MCF 10A (cell line): Measurements from ENCODE around the gene PAPPA2. TPM values are rescaled to one million over a fixed set of nuclear protein-coding genes. Genes with fewer than 3 reads are reported as not detected.

Experiments
- BruUV-seq: library from RNA; stranded (reverse); fragments of 400-500 nt; replicated peaks from 2 replicates; lab custom pipeline; 2021; lab: Mats Ljungman, UMichigan
- CTCF ChIA-PET: fragments of 300-600 bp; sonication (Branson Sonifier 250); formaldehyde crosslinking; extraction: SDS; loops from one replicate; lab custom pipeline; 2021; ENCODE audit warnings: antibody characterized with exemption, inconsistent platforms; lab: Yijun Ruan, JAX
- POLR2A ChIA-PET: fragments of 300-600, 350-650 bp; sonication (Branson Sonifier 250); formaldehyde crosslinking; extraction: SDS; loops from one replicate; lab custom pipeline; 2020; ENCODE audit warnings: antibody characterized with exemption, inconsistent platforms; lab: Yijun Ruan, JAX
- DNase-seq: peaks from one replicate; pipeline ENCODE4 v3.0.0-alpha.2; 2018; ENCODE audit not compliant: unreplicated experiment
- H3K27ac Mint-ChIP-seq: one replicate; pipeline ENCODE4 v1.8.0; 2022; ENCODE audit warnings: mild to moderate bottlenecking, low read depth, mixed read lengths; ENCODE audit not compliant: unreplicated experiment
- H3K27me3 Mint-ChIP-seq: one replicate; pipeline ENCODE4 v1.8.0; 2022; ENCODE audit warnings: mixed read lengths; ENCODE audit not compliant: insufficient read depth, unreplicated experiment
- H3K36me3 Mint-ChIP-seq: one replicate; pipeline ENCODE4 v1.8.0; 2022; ENCODE audit warnings: mild to moderate bottlenecking, moderate library complexity, mixed read lengths; ENCODE audit not compliant: insufficient read depth, unreplicated experiment
- H3K4me1 Mint-ChIP-seq: one replicate; pipeline ENCODE4 v1.8.0; 2022; ENCODE audit warnings: mixed read lengths; ENCODE audit not compliant: insufficient read depth, unreplicated experiment
- H3K4me3 Mint-ChIP-seq: one replicate; pipeline ENCODE4 v1.8.0; 2022; ENCODE audit warnings: mild to moderate bottlenecking, moderate library complexity, mixed read lengths; ENCODE audit not compliant: unreplicated experiment
- H3K9me3 Mint-ChIP-seq: one replicate; pipeline ENCODE4 v1.8.0; 2022; ENCODE audit warnings: mixed read lengths; ENCODE audit not compliant: unreplicated experiment
- intact Hi-C: fragments of 100-400 bp; cut with micrococcal nuclease; formaldehyde crosslinking; loops from 2 replicates; pipeline ENCODE4 v1.14.1; 2022
- total RNA-seq: library from RNA; stranded (reverse); gene quantifications from 2 replicates; pipeline ENCODE4 v1.2.3, GENCODE V29; 2022
- TF ChIP-seq, protein P1 (sequence below): fragments of 200-600 bp; IDR thresholded peaks from one replicate; pipeline ENCODE4 v1.8.0; 2022; ENCODE audit warnings: antibody characterized with exemption, mild to moderate bottlenecking; ENCODE audit not compliant: unreplicated experiment

The PAPPA2 gene
- total RNA-seq, 1 experiment from 2014 or later, result 11.5 TPM

DNA sequence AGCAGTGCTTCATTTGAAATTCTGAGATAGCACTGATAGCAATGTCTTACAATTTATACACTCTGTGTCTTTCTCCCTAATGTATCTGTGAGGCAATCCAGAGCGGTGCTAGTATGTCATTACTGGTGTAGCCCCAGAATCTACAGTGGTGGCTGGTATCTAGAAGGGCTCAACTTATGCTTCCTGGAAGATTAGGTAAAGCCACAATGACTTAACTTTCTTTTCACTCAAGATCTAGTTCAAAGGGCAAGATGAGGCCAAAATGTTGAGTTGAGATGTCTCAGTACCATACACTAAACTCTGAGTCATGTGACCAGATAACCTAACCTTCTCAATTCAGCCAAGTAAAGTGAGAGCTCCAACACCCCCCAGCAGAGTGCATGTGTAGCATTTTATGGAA is 77.5 kb downstream of the PAPPA2 start:
- no peak overlapping the region for H3K4me3 Mint-ChIP-seq
- intact Hi-C loops, result no loop called here
- TF ChIP-seq, protein P1, sequence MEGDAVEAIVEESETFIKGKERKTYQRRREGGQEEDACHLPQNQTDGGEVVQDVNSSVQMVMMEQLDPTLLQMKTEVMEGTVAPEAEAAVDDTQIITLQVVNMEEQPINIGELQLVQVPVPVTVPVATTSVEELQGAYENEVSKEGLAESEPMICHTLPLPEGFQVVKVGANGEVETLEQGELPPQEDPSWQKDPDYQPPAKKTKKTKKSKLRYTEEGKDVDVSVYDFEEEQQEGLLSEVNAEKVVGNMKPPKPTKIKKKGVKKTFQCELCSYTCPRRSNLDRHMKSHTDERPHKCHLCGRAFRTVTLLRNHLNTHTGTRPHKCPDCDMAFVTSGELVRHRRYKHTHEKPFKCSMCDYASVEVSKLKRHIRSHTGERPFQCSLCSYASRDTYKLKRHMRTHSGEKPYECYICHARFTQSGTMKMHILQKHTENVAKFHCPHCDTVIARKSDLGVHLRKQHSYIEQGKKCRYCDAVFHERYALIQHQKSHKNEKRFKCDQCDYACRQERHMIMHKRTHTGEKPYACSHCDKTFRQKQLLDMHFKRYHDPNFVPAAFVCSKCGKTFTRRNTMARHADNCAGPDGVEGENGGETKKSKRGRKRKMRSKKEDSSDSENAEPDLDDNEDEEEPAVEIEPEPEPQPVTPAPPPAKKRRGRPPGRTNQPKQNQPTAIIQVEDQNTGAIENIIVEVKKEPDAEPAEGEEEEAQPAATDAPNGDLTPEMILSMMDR, result no peak
- H3K27ac Mint-ChIP-seq, result no peak overlapping the region
- ChIA-PET POLR2A (interaction anchor here (0.6 kb wide), 1 partner anchor 1746 kb away, joined by 3 read pairs; no protein-coding TSS in a partner anchor), CTCF (interaction anchor here (0.9 to 1.0 kb wide), 2 partner anchors 34 to 165 kb away, joined by 3 read pairs; no protein-coding TSS in a partner anchor)
- DNase-seq, result no peak
- H3K36me3 Mint-ChIP-seq, result no peaks in the 10 kb centered on the region
- H3K9me3 Mint-ChIP-seq, result no peaks in the 10 kb centered on the region
- H3K4me1 Mint-ChIP-seq, result peaks cover 5% of the 10 kb centered on the region
- peaks cover 11% of the 10 kb centered on the region for H3K27me3 Mint-ChIP-seq
- BruUV-seq, result no TSS peak

DNA sequence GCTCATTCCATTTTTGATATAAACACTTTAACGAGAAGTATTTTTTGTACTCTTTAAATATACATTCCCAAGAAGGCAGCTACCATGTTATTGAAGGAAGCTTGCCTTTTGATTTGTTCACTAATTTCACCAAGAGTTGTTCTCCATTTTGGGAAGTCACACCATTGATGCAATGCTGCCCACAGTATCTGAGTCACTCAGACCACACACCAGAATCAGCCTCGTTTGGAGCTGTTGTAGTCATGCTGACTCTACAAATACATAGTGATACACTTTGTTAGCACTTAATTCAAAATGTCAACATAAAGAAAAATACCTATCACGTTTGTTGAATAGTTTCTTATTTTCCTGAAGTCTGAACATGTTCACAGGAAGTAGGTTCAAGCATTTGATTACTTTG is 78.7 kb downstream of the PAPPA2 start:
- CTCF ChIA-PET, result interaction anchor here (0.6 to 2.3 kb wide), 6 partner anchors 18 to 1028 kb away, joined by 3 to 10 read pairs (median 3); no protein-coding TSS in a partner anchor
- intact Hi-C loops, result no loop called here
- H3K27ac Mint-ChIP-seq, result no peak overlapping the region
- peak; percentile 44 for DNase-seq
- BruUV-seq, result no TSS peak
- peaks cover 11% of the 10 kb centered on the region for H3K27me3 Mint-ChIP-seq
- H3K9me3 Mint-ChIP-seq, result no peaks in the 10 kb centered on the region
- H3K36me3 Mint-ChIP-seq, result no peaks in the 10 kb centered on the region
- H3K4me3 Mint-ChIP-seq, result no peak overlapping the region
- POLR2A ChIA-PET, result interaction anchor here (0.6 kb wide), 1 partner anchor 15 kb away, joined by 3 read pairs; no protein-coding TSS in a partner anchor
- TF ChIP-seq, protein P1, result no peak
- peaks cover 5% of the 10 kb centered on the region for H3K4me1 Mint-ChIP-seq

DNA sequence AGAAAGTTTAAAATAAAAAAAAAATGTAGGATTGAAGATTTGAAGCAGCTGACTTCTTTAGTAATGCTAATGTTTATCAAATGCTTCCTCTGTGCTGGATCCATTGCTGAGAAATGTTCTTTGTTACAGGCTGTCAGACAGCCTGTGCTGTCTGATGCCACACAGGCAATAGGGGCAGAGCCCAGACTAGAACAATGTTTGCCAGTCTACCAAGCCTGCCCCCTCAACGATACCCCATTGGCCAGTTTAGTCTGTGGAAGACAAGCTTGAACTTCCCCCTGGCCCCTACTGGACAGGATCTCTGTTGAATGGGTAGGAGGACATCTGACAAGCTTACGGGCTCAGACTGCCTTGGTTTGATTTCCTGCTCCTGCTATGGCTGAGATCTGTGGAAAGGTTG is 79.4 kb downstream of the PAPPA2 start:
- no peak for DNase-seq
- intact Hi-C loops, result no loop called here
- no peak overlapping the region for H3K27ac Mint-ChIP-seq
- ChIA-PET CTCF (interaction anchor here (0.6 to 2.3 kb wide), 5 partner anchors 9 to 857 kb away, joined by 3 to 10 read pairs (median 3); no protein-coding TSS in a partner anchor), POLR2A (interaction anchor here (0.8 kb wide), 1 partner anchor 9 kb away, joined by 3 read pairs; no protein-coding TSS in a partner anchor)
- TF ChIP-seq, protein P1, result no peak
- BruUV-seq, result no TSS peak
- no peaks in the 10 kb centered on the region for H3K36me3 Mint-ChIP-seq
- no peaks in the 10 kb centered on the region for H3K9me3 Mint-ChIP-seq
- peaks cover 5% of the 10 kb centered on the region for H3K4me1 Mint-ChIP-seq
- peaks cover 17% of the 10 kb centered on the region for H3K27me3 Mint-ChIP-seq
- no peak overlapping the region for H3K4me3 Mint-ChIP-seq

DNA sequence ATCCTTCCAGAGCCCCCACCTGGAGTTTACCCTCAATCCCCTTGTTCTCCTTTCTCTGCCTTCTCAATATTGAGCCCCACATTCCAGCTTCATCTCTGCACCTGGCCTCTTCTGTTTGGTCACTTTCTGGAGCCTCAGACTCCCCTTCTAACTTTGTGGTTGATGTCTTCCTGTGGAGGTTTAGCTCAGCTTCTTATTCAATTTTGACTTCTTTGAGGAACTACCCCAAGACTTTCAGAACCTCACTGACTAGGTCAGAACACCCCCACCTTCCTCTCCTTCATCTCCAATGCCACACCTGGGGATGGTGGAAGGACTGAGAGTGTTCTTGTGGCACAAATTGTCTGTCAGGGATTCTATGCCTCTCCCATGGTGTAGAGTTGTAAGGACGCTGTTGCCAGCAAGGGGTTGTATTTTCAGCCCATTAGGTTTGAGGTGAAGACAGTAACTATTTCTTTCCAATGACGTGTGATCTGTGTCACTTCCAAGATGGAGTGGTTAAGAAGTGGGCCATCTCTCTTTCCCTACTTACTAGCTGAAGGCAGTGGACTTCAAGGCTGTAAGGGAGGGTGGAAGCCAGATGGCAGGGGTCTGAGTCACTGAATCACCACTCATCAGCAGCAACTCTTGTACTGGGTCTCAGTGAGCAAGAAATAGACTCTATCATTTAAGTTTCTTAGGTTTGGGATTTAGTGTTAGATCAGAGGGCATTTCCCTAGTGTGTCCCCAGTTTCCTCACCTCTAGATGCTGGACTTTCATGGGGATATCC is 80.6 kb downstream of the PAPPA2 start:
- CTCF ChIA-PET, result interaction anchor here (0.8 to 2.3 kb wide), 2 partner anchors 16 to 159 kb away, joined by 3 to 10 read pairs; no protein-coding TSS in a partner anchor
- no TSS peak for BruUV-seq

More for the DNA sequence above, 80.6 kb downstream of the PAPPA2 start:
- no peak overlapping the region for H3K4me3 Mint-ChIP-seq
- TF ChIP-seq, protein P1, result no peak
- intact Hi-C loops, result no loop called here
- peaks cover 23% of the 10 kb centered on the region for H3K27me3 Mint-ChIP-seq
- H3K4me1 Mint-ChIP-seq, result peaks cover 5% of the 10 kb centered on the region
- POLR2A ChIA-PET, result interaction anchor here (0.6 kb wide), 1 partner anchor 1051 kb away, joined by 3 read pairs; no protein-coding TSS in a partner anchor
- H3K36me3 Mint-ChIP-seq, result no peaks in the 10 kb centered on the region
- no peaks in the 10 kb centered on the region for H3K9me3 Mint-ChIP-seq
- H3K27ac Mint-ChIP-seq, result no peak overlapping the region
- DNase-seq, result no peak
